ENCODE results near the gene UEVLD. TPM values are rescaled to one million over a fixed set of nuclear protein-coding genes. Genes with fewer than 3 reads are reported as not detected.

The UEVLD gene
- polyA plus RNA-seq, 2 of the 4 experiments (the other 2 are of a cell fraction), result 34.7 to 41.2 TPM

DNA sequence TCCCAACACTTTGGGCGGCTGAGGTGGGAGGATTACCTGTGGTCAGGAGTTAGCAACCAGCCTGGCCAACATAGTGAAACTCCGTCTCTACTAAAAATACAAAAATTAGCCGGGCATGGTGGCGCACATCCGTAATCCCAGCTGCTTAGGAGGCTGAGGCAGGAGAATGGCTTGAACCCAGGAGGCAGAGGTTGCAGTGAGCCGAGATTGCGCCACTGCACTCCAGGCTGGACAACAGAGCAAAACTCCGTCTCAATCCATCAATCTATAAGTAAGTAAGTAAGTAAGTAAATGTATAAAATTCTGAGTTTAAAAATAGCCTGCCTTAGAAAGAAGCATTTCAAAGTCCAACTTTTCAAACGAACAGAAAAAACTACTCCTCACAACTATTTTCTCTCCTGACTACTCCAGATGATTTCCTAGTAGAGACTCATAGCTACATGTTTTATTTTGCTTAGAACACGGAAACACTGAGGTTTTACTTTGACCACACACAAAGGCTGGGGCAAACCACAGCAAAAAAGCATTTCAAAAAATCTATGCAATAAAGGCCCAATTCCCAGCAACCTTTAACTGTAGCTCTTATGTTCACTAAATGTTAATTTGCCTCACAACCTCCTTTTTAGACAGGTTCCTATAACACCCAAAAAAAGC lies 29.3 kb upstream of the UEVLD start:
- FAIRE-seq, result no peak
- WGBS (ENCODE audit: missing lambda C conversion rate), result 89% methylated on average over 10 of the region's 10 CpGs
- POLR2A ChIA-PET, result no interaction called here

DNA sequence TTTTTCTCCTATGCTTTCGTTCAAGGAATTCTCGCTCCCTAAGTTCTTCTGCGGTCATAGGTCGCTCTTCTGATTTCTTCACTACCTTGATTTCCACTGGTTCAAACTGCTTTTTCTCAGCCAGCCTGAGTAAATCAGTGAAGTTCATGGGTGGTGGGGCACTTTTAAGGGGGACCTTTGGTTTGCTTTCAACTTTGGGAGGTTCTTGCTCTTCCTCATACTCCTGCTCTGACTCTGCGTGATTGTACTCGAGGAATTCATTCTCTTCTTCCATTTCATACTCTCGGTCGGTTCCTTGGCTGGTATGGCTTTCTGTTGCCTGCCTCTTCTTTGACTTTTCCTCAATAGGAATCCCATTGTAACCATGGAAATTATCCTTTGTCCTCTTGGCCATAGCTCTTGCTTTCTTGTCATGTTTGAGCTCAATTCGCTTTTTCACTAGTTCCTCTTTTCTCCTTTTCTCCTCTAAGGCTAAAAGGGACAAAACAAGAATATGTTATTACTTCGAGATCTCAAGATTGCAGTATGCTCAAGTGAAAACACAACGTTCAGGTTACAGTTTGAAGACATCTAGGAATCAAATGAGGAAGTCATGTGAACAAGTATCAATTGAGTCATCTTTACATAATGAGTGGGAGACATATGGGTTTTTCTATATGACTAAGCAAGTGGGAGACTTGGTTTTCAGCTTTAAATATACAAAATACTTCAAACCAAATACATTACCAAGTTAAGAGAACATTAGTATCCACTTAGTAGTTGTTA lies 27.3 kb upstream of the UEVLD start:
- 90% methylated on average over 11 of the region's 11 CpGs for WGBS (ENCODE audit: missing lambda C conversion rate)
- Histone ChIP-seq H3K27ac (no peak overlapping the region), H3K4me2 (no peak overlapping the region), H3K4me1 (no peaks in the 10 kb centered on the region), H3K9me3 (no peaks in the 10 kb centered on the region), H3K4me3 (no peak overlapping the region)
- TF ChIP-seq SMC3 (IDR thresholded peaks at IDR 0.05) (no peak), MAZ (IDR thresholded peaks at IDR 0.05; ENCODE audit: borderline replicate concordance, low read depth, low read length) (no peak), GATA3 (IDR thresholded peaks at IDR 0.05; ENCODE audit: borderline replicate concordance) (no peak), EHF (CRISPR knock-in tag; IDR thresholded peaks at IDR 0.05) (no peak), RFX5 (IDR thresholded peaks at IDR 0.05) (no peak), CBX8 (IDR thresholded peaks at IDR 0.05) (no peak), MYC (IDR thresholded peaks at IDR 0.05; ENCODE audit: borderline replicate concordance, low read length) (no peak), RAD21 (conservative IDR thresholded peaks at IDR 0.05 in 1 of 2, IDR thresholded peaks at IDR 0.05 in 1 of 2) (no peak), TP53 (CRISPR knock-in tag; IDR thresholded peaks at IDR 0.05) (no peak), MAFK (IDR thresholded peaks at IDR 0.05; ENCODE audit: partially characterized antibody) (no peak), RNF2 (IDR thresholded peaks at IDR 0.05; ENCODE audit: borderline replicate concordance, low read depth) (no peak)
- TF ChIP-seq, protein P1, sequence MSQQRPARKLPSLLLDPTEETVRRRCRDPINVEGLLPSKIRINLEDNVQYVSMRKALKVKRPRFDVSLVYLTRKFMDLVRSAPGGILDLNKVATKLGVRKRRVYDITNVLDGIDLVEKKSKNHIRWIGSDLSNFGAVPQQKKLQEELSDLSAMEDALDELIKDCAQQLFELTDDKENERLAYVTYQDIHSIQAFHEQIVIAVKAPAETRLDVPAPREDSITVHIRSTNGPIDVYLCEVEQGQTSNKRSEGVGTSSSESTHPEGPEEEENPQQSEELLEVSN (IDR thresholded peaks at IDR 0.05; ENCODE audit: borderline replicate concordance, low read depth), result no peak
- TF ChIP-seq, protein P2, sequence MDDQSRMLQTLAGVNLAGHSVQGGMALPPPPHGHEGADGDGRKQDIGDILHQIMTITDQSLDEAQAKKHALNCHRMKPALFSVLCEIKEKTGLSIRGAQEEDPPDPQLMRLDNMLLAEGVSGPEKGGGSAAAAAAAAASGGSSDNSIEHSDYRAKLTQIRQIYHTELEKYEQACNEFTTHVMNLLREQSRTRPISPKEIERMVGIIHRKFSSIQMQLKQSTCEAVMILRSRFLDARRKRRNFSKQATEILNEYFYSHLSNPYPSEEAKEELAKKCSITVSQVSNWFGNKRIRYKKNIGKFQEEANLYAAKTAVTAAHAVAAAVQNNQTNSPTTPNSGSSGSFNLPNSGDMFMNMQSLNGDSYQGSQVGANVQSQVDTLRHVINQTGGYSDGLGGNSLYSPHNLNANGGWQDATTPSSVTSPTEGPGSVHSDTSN (IDR thresholded peaks at IDR 0.05), result no peak
- ChIA-PET POLR2A (no interaction called here), CTCF (interaction anchor here (0.9 to 1.3 kb wide), 3 partner anchors 24 to 500 kb away, joined by 3 to 5 read pairs (median 3); no protein-coding TSS in a partner anchor)
- ATAC-seq (no peak), FAIRE-seq (no peak), DNase-seq (ENCODE audit: low read depth in 1 of 2, low spot score in 1 of 2) (no peak)

More for the DNA sequence above, 29.3 kb upstream of the UEVLD start:
- no peak overlapping the region for H3K4me3 ChIP-seq
- CTCF ChIA-PET, result interaction anchor here (0.6 to 1.1 kb wide), 2 partner anchors 25 to 70 kb away, joined by 3 read pairs; no protein-coding TSS in a partner anchor
- H3K4me2 ChIP-seq, result no peak overlapping the region
- ATAC-seq (no peak), DNase-seq (ENCODE audit: low read depth in 1 of 2, low spot score in 1 of 2) (no peak)
- H3K27ac ChIP-seq, result no peak overlapping the region
- no peak for TF ChIP-seq MAFK (IDR thresholded peaks at IDR 0.05; ENCODE audit: partially characterized antibody)
- TF ChIP-seq NFE2L2 (conservative IDR thresholded peaks at IDR 0.05; ENCODE audit: low read length), result no peak
- TF ChIP-seq, protein P3, sequence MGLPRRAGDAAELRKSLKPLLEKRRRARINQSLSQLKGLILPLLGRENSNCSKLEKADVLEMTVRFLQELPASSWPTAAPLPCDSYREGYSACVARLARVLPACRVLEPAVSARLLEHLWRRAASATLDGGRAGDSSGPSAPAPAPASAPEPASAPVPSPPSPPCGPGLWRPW (IDR thresholded peaks at IDR 0.05), result no peak
- no peak for TF ChIP-seq KDM5A (IDR thresholded peaks at IDR 0.05)
- TF ChIP-seq EP300 (IDR thresholded peaks at IDR 0.05), result no peak
- TF ChIP-seq FOSL2 (IDR thresholded peaks at IDR 0.05), result no peak
- no peak for TF ChIP-seq FOSL2 (CRISPR knock-in tag; IDR thresholded peaks at IDR 0.05)
- no peak for TF ChIP-seq RCOR1 (IDR thresholded peaks at IDR 0.05; ENCODE audit: low read depth, low read length)
- no peak for TF ChIP-seq GATA3 (IDR thresholded peaks at IDR 0.05; ENCODE audit: borderline replicate concordance)
- TF ChIP-seq JUNB (IDR thresholded peaks at IDR 0.05), result no peak
- TF ChIP-seq, protein P4, sequence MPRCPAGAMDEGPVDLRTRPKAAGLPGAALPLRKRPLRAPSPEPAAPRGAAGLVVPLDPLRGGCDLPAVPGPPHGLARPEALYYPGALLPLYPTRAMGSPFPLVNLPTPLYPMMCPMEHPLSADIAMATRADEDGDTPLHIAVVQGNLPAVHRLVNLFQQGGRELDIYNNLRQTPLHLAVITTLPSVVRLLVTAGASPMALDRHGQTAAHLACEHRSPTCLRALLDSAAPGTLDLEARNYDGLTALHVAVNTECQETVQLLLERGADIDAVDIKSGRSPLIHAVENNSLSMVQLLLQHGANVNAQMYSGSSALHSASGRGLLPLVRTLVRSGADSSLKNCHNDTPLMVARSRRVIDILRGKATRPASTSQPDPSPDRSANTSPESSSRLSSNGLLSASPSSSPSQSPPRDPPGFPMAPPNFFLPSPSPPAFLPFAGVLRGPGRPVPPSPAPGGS (IDR thresholded peaks at IDR 0.05), result no peak
- no peak for TF ChIP-seq RAD21 (conservative IDR thresholded peaks at IDR 0.05 in 1 of 2, IDR thresholded peaks at IDR 0.05 in 1 of 2)
- TF ChIP-seq, protein P5, sequence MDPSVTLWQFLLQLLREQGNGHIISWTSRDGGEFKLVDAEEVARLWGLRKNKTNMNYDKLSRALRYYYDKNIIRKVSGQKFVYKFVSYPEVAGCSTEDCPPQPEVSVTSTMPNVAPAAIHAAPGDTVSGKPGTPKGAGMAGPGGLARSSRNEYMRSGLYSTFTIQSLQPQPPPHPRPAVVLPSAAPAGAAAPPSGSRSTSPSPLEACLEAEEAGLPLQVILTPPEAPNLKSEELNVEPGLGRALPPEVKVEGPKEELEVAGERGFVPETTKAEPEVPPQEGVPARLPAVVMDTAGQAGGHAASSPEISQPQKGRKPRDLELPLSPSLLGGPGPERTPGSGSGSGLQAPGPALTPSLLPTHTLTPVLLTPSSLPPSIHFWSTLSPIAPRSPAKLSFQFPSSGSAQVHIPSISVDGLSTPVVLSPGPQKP (IDR thresholded peaks at IDR 0.05; ENCODE audit: low read depth, low read length), result no peak
- TF ChIP-seq ZSCAN20 (CRISPR knock-in tag; IDR thresholded peaks at IDR 0.05), result no peak
- no peaks in the 10 kb centered on the region for H3K9me3 ChIP-seq
- no peaks in the 10 kb centered on the region for H3K4me1 ChIP-seq

Measured in A549 (cell line).